GM13976 (cell line): ENCODE results near the gene ARHGAP15.

ENCODE experiments used
- DNase-seq: peaks from one replicate; pipeline ENCODE4 v3.0.0; 2012; ENCODE audit warnings: low spot score
- in situ Hi-C: fragments of 300-500 bp; cut with MboI; formaldehyde crosslinking; loops from one replicate; pipeline ENCODE4 v1.12.0; 2022; ENCODE audit warnings: low sequenced_read_pairs, mixed read lengths, inconsistent platforms; ENCODE audit not compliant: unreplicated experiment
- TF ChIP-seq, protein P1 (sequence below): IDR thresholded peaks from 2 replicates; pipeline ENCODE4 v1.5.1; 2012; ENCODE audit warnings: borderline replicate concordance, mild to moderate bottlenecking; ENCODE audit not compliant: insufficient read depth; ENCODE audit errors: extremely low read depth, missing control alignments, control extremely low read depth

ARHGAP15 gene

DNA sequence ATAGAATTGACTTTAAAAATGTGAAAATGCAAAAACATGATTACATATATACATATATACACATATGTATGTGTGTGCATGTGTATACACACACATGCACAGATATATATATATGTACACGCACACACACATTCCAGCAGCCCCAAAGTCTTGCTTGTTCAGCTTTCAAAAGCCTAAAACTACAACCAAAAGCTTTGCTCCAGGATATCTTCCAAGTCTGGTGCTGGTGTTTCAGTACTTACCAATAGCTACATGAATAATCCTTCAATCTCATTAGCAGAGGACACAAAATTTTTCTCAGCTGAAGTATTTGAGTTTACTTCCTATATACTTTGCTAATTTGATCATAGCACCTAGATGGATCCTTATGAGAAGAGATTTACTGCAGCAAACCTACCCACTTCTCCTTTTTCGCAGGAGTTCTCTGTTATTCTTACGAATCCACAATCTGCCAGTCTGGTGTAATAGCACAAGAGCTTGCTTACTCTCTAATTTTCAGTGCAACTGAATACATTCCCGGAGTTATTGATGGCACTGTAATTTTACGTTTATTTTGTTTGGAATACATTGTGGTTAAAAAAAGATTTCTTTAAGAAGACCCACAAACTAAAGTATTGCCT lies 553.3 kb downstream of the ARHGAP15 start:
- DNase-seq, result no peak
- TF ChIP-seq, protein P1, sequence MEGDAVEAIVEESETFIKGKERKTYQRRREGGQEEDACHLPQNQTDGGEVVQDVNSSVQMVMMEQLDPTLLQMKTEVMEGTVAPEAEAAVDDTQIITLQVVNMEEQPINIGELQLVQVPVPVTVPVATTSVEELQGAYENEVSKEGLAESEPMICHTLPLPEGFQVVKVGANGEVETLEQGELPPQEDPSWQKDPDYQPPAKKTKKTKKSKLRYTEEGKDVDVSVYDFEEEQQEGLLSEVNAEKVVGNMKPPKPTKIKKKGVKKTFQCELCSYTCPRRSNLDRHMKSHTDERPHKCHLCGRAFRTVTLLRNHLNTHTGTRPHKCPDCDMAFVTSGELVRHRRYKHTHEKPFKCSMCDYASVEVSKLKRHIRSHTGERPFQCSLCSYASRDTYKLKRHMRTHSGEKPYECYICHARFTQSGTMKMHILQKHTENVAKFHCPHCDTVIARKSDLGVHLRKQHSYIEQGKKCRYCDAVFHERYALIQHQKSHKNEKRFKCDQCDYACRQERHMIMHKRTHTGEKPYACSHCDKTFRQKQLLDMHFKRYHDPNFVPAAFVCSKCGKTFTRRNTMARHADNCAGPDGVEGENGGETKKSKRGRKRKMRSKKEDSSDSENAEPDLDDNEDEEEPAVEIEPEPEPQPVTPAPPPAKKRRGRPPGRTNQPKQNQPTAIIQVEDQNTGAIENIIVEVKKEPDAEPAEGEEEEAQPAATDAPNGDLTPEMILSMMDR, result no peak
- in situ Hi-C loops, result no loop called here

DNA sequence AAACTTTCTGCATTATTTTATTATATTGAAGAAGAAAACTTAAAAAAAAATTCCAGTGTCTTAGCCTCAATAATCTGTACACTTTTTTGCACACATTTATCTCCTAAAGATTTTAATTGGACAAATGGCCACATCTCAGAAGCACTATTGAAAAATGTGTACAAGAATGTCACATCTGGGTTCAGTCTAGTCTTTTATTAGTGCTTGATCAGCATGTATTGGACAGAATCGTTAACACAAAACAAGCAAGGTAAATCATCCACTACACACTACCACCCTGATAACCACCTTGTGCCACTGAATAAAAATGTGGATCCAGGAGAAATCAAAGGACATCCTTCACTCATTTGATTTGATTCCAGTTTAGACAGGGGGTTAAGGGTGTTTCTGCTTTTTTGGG lies 554.8 kb downstream of the ARHGAP15 start:
- DNase-seq, result no peak
- in situ Hi-C loops, result no loop called here
- TF ChIP-seq, protein P1, result no peak

DNA sequence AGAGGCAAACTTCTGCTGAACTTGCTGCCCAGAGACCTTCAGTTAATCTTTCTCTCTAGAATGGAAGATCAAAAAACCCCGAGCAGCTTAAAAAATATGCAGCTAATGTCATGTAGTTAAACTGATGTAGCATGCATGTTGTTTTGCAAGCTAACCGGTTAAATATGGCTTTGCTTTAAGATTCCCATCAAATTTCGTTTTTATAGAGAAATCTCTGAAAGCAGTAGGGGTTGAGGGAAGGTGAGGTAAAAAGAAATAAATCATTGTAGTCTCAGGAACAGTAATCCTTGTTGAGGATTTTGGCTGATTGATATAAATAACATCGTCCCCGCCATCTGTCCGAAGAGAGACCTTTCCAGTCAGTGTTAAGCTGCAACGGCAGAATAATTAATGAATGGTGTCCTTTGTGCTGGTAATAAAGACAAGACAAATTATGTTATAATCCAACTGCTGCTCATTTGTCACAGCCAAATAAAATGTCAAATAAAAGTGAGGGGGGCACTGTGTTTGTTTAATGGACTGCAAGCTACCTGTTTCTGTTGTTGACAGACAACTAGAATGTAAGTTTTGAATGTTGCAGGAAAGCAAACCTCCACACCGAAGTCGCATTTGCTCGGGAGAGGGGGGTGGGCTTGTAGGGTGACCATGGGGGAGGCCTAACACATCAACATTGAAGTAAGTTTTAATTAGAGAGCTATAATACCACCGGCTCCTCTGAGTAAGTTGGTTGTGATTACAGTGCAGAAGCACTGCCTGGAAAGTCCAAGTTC lies 555.5 kb downstream of the ARHGAP15 start:
- TF ChIP-seq, protein P1, result no peak
- DNase-seq, result no peak
- in situ Hi-C loops, result no loop called here

DNA sequence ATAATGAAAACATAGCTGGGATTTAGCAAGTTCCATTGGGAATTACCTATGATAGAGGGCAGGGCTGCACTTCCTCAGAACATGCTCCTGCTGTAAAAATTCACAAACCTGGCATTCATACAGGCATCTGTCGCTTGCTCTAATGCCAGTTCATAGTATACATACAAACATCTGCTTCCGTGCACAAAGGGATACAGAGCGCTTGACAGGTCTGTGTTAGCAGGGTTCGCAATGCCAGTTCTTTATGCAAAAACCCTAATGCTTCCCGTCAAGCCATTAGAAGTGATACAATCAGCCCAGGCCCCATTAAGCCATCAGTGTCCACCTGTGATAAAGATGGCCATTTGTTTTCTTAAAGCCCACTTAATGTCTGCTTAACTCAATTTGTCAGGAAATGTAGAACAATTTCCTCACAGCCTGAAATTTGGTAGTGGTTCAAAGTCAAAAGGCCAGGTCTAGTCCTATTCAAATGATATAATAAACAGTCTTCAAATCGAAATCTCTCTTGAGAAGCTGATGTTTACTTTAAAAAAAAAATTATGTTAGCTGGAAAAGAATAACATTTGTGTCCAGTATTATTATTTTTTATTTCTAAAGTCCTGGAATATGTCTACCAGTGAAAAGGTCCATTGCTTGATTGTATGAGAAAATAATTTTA lies 556.3 kb downstream of the ARHGAP15 start:
- in situ Hi-C loops, result no loop called here
- DNase-seq, result no peak
- TF ChIP-seq, protein P1, result no peak

DNA sequence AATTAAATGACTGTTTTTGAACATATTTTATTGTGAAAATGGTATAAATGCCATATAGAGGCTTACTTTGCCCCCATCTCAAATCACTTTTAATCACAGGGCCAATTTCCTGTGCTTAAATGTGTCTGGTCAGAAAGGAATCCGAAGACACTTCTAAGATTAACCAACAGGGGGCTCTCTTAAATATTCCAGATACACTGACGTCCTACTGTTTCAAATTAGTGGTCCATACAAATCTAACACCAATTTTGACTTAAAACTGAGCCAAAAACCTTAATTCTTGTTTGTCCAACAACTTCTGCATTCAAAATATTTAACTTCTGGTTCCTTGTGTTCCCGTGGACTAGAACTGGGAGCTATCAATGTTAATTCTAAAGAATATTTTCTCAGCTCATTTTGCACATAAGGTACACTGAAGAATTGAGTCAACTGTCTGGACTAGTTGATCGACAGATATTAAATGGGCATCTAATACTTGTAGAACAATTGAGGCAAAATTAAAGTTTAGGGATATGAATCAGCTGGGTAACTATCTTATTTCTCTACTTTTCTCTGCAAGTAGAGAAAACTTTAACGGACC lies 557.5 kb downstream of the ARHGAP15 start:
- in situ Hi-C loops, result no loop called here
- TF ChIP-seq, protein P1, result peak; percentile 17
- peak; percentile 27 for DNase-seq

DNA sequence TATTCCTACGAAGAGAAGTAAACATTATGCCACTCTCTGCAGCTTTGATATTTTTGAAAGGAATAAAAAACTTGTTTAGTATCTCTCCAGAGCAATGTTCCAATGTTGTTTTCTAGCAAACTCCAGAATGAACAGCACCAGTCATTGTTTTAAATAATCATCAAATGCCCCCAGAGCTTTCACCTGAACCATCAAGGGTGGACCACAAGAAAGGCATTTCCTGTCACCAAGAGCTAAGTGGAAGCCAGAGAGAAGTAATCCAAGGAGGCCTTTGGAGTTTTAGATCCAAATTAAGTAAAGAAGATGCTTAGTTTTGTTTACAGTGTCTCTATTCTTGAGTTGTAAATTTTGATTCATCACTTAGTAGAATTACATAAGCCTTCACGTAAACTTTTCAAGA lies 559.0 kb downstream of the ARHGAP15 start:
- in situ Hi-C loops, result no loop called here
- TF ChIP-seq, protein P1, result no peak

More for the DNA sequence above, 559.0 kb downstream of the ARHGAP15 start:
- no peak for DNase-seq
